ENCODE data around the gene MRPS33.

The MRPS33 gene

GRCh38 chr7:141028767-141029166 lies 14.0 kb upstream of the MRPS33 start:
- no peak for TF ChIP-seq CTCF (IDR thresholded peaks at IDR 0.05; ENCODE audit: low read depth, low read length, poor library complexity, severe bottlenecking)
- TF ChIP-seq EZH2phosphoT487 (IDR thresholded peaks at IDR 0.05; ENCODE audit: borderline replicate concordance, low read length): no peak
- Histone ChIP-seq H3F3A (ENCODE audit: control insufficient read depth, insufficient read depth) (no peaks in the 10 kb centered on the region), H4K20me1 (ENCODE audit: control insufficient read depth, insufficient read depth, low read depth, low read length) (no peaks in the 10 kb centered on the region), H3K4me1 (ENCODE audit: control insufficient read depth, low read length) (no peaks in the 10 kb centered on the region), H3K27ac (ENCODE audit: low read depth, low read length) (no peak overlapping the region), H3K4me3 (ENCODE audit: low read length) (no peak overlapping the region), H3K36me3 (ENCODE audit: control insufficient read depth, low read length) (no peaks in the 10 kb centered on the region), H3K9me3 (ENCODE audit: control insufficient read depth, insufficient read depth, low read length) (peaks cover 15% of the 10 kb centered on the region), H3K4me2 (ENCODE audit: low read length) (no peak overlapping the region), H3K27me3 (ENCODE audit: control insufficient read depth, low read length) (peaks cover 4% of the 10 kb centered on the region; the same call in 1 of the 2 replicates), H3K79me2 (ENCODE audit: control insufficient read depth, low read length) (no peaks in the 10 kb centered on the region), H3K9me2 (replicated peaks; ENCODE audit: control insufficient read depth, low read length) (no peaks in the 10 kb centered on the region)

- H3K79me2 ChIP-seq (ENCODE audit: control insufficient read depth, low read length): no peaks in the 10 kb centered on the region
- H3K27me3 ChIP-seq (ENCODE audit: control insufficient read depth, low read length): peaks cover 6% of the 10 kb centered on the region; the same call in 1 of the 2 replicates
- H3F3A ChIP-seq (ENCODE audit: control insufficient read depth, insufficient read depth): no peaks in the 10 kb centered on the region
- H3K4me2 ChIP-seq (ENCODE audit: low read length): no peak overlapping the region
- H3K4me1 ChIP-seq (ENCODE audit: control insufficient read depth, low read length): no peaks in the 10 kb centered on the region
- H3K27ac ChIP-seq (ENCODE audit: low read depth, low read length): no peak overlapping the region
- H3K36me3 ChIP-seq (ENCODE audit: control insufficient read depth, low read length): no peaks in the 10 kb centered on the region
- no peaks in the 10 kb centered on the region for H4K20me1 ChIP-seq (ENCODE audit: control insufficient read depth, insufficient read depth, low read depth, low read length)
- TF ChIP-seq CTCF (IDR thresholded peaks at IDR 0.05; ENCODE audit: low read depth, low read length, poor library complexity, severe bottlenecking): no peak
- TF ChIP-seq EZH2phosphoT487 (IDR thresholded peaks at IDR 0.05; ENCODE audit: borderline replicate concordance, low read length): no peak
- H3K4me3 ChIP-seq (ENCODE audit: low read length): no peak overlapping the region
- no peaks in the 10 kb centered on the region for H3K9me2 ChIP-seq (replicated peaks; ENCODE audit: control insufficient read depth, low read length)
- peaks cover 13% of the 10 kb centered on the region for H3K9me3 ChIP-seq (ENCODE audit: control insufficient read depth, insufficient read depth, low read length)
These were observed 12.3 kb upstream of the MRPS33 start for GRCh38 chr7:141027043-141027442.

DNA sequence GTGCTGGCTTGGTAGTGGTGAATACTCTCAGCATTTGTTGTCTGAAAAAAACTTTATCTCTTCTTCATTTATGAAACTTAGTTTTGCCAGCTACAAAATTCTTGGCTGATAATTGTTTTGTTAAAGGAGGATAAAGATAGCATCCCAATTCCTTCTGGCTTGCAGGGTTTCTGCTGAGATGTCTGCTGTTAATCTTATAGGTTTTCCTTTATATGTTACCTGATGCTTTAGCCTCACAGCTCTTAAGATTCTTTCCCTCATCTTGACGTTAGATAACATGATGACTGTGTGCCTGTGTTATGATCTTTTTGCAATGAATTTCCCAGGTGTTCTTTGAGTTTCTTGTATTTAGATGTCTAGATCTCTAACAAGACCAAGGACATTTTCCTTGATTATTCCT lies 9.9 kb upstream of the MRPS33 start:
- H3K4me3 ChIP-seq (ENCODE audit: low read length): no peak overlapping the region
- H3K27ac ChIP-seq (ENCODE audit: low read depth, low read length): no peak overlapping the region
- no peaks in the 10 kb centered on the region for H3K9me2 ChIP-seq (replicated peaks; ENCODE audit: control insufficient read depth, low read length)
- peaks cover 6% of the 10 kb centered on the region for H3K9me3 ChIP-seq (ENCODE audit: control insufficient read depth, insufficient read depth, low read length)
- no peak for TF ChIP-seq CTCF (IDR thresholded peaks at IDR 0.05; ENCODE audit: low read depth, low read length, poor library complexity, severe bottlenecking)
- no peak for TF ChIP-seq EZH2phosphoT487 (IDR thresholded peaks at IDR 0.05; ENCODE audit: borderline replicate concordance, low read length)
- no peaks in the 10 kb centered on the region for H3K36me3 ChIP-seq (ENCODE audit: control insufficient read depth, low read length)
- no peak overlapping the region for H3K4me2 ChIP-seq (ENCODE audit: low read length)
- H3K4me1 ChIP-seq (ENCODE audit: control insufficient read depth, low read length): no peaks in the 10 kb centered on the region
- no peaks in the 10 kb centered on the region for H3K79me2 ChIP-seq (ENCODE audit: control insufficient read depth, low read length)
- H3F3A ChIP-seq (ENCODE audit: control insufficient read depth, insufficient read depth): no peaks in the 10 kb centered on the region
- H3K27me3 ChIP-seq (ENCODE audit: control insufficient read depth, low read length): peaks cover 9% of the 10 kb centered on the region
- no peaks in the 10 kb centered on the region for H4K20me1 ChIP-seq (ENCODE audit: control insufficient read depth, insufficient read depth, low read depth, low read length)
